Endothelial cell of umbilical vein (primary cell): Measurements from ENCODE around the gene PRKAR2B. TPM values are rescaled to one million over a fixed set of nuclear protein-coding genes. Genes with fewer than 3 reads are reported as not detected.

Experiments used
- BruUV-seq: library from RNA; stranded (reverse); fragments of 400-500 nt; replicated peaks from 2 replicates; lab custom pipeline; 2021; lab: Mats Ljungman, UMichigan
- CTCF ChIA-PET: fragments of 300-600, 350-600 bp; sonication (Branson Sonifier 250); formaldehyde crosslinking; loops from one replicate; lab custom pipeline; 2021; ENCODE audit warnings: antibody characterized with exemption, inconsistent platforms; lab: Charles Lee
- POLR2A ChIA-PET: fragments of 300-600, 350-600 bp; sonication (Branson Sonifier 250); formaldehyde crosslinking; loops from one replicate; lab custom pipeline; 2021; ENCODE audit warnings: antibody characterized with exemption, inconsistent platforms; lab: Charles Lee
- DNase-seq: peaks from one replicate; pipeline ENCODE4 v3.0.0-alpha.2; 2011; ENCODE audit warnings: low read depth, low spot score
- FAIRE-seq: peaks from 2 replicates; lab custom pipeline; 2011; peaks lifted over from hg19 to GRCh38; lab: Jason Lieb, UNC
- H2AFZ ChIP-seq: 2 replicates; pipeline ENCODE4 v1.6.0; 2012; ENCODE audit warnings: low read depth, low read length, control low read depth, inconsistent platforms
- H3K27ac ChIP-seq: 2 replicates; pipeline ENCODE4 v1.5.1; 2011; ENCODE audit warnings: low read depth, mild to moderate bottlenecking, control low read depth, low read length, moderate library complexity; ENCODE audit not compliant: insufficient read depth
- H3K27me3 ChIP-seq, 2 experiments: 2 replicates each; pipeline versions ENCODE4 v1.6.0 to v1.6.1; 2011; ENCODE audit warnings: low read length in 2 of 2, mixed read lengths in 1 of 2; ENCODE audit not compliant: control insufficient read depth in 2 of 2, insufficient read depth in 2 of 2
- H3K36me3 ChIP-seq, 2 experiments: 2 replicates in 1 of 2; 3 replicates in 1 of 2; pipeline ENCODE4 v1.5.1; 2011; ENCODE audit warnings: low read length in 2 of 2, mild to moderate bottlenecking in 1 of 2, moderate library complexity in 1 of 2; ENCODE audit not compliant: control insufficient read depth in 2 of 2, insufficient read depth in 2 of 2; ENCODE audit errors: extremely low read depth in 1 of 2
- H3K4me1 ChIP-seq: 3 replicates; pipeline ENCODE4 v1.5.1; 2011; ENCODE audit warnings: mild to moderate bottlenecking, low read length; ENCODE audit not compliant: control insufficient read depth, insufficient read depth; ENCODE audit errors: extremely low read depth
- H3K4me2 ChIP-seq: 2 replicates; pipeline ENCODE4 v1.6.1; 2011; ENCODE audit warnings: low read length, control low read depth, mixed read lengths; ENCODE audit not compliant: insufficient read depth
- H3K4me3 ChIP-seq, 3 experiments: fragments of 200-600 bp in 1 of 3; sonication (generic), shearing (Covaris generic) in 1 of 3; replicated peaks in 1 of 3; 2 replicates each; pipeline ENCODE4 v1.5.1; 2011 to 2016; ENCODE audit warnings: control low read depth in 3 of 3, low read length in 3 of 3, mild to moderate bottlenecking in 2 of 3, inconsistent platforms in 1 of 3, low read depth in 1 of 3, moderate library complexity in 1 of 3; ENCODE audit not compliant: insufficient read depth in 1 of 3
- H3K79me2 ChIP-seq: 2 replicates; pipeline ENCODE4 v1.6.0; 2012; ENCODE audit warnings: low read length, inconsistent platforms; ENCODE audit not compliant: control insufficient read depth, insufficient read depth
- H3K9ac ChIP-seq: replicated peaks from 2 replicates; pipeline ENCODE3; 2011; ENCODE audit warnings: low read length, control low read depth; ENCODE audit not compliant: insufficient read depth; ENCODE audit errors: extremely low read depth
- H3K9me1 ChIP-seq: replicated peaks from 3 replicates; pipeline ENCODE4 v1.6.0; 2011; ENCODE audit warnings: mild to moderate bottlenecking, low read length; ENCODE audit not compliant: control insufficient read depth, insufficient read depth; ENCODE audit errors: extremely low read depth
- H3K9me3 ChIP-seq: replicated peaks from 2 replicates; pipeline ENCODE4 v1.5.1; 2012; ENCODE audit warnings: low read length, inconsistent platforms; ENCODE audit not compliant: control insufficient read depth, insufficient read depth
- H4K20me1 ChIP-seq: replicated peaks from 2 replicates; pipeline ENCODE3; 2011; ENCODE audit warnings: mild to moderate bottlenecking, low read length; ENCODE audit not compliant: control insufficient read depth, insufficient read depth; ENCODE audit errors: extremely low read depth
- EZH2 ChIP-seq: IDR thresholded peaks from 2 replicates; pipeline ENCODE4 v1.6.1; 2012; ENCODE audit warnings: borderline replicate concordance, low read depth, mild to moderate bottlenecking, moderate library complexity, low read length, inconsistent platforms; ENCODE audit not compliant: severe bottlenecking
- FOS ChIP-seq: IDR thresholded peaks from 2 replicates; pipeline ENCODE4 v1.6.1; 2011; ENCODE audit warnings: mild to moderate bottlenecking, low read length, moderate library complexity, borderline replicate concordance; ENCODE audit not compliant: insufficient read depth
- GATA2 ChIP-seq: IDR thresholded peaks from 2 replicates; pipeline ENCODE4 v1.7.0; 2011; ENCODE audit warnings: low read depth, mild to moderate bottlenecking, moderate library complexity, mixed read lengths, low read length; ENCODE audit not compliant: insufficient read length, insufficient read depth
- JUN ChIP-seq: IDR thresholded peaks from 2 replicates; pipeline ENCODE4 v1.6.1; 2011; ENCODE audit warnings: borderline replicate concordance, low read depth; ENCODE audit not compliant: insufficient read length, insufficient read depth
- MYC ChIP-seq: IDR thresholded peaks from one replicate; pipeline ENCODE4 v1.6.1; 2011; ENCODE audit warnings: mild to moderate bottlenecking, low read depth, low read length
- POLR2A ChIP-seq: IDR thresholded peaks from 2 replicates; pipeline ENCODE4 v1.6.1; 2012; ENCODE audit warnings: low read depth, mild to moderate bottlenecking, control low read depth, low read length
- POLR2AphosphoS5 ChIP-seq: IDR thresholded peaks from 2 replicates; pipeline ENCODE4 v1.6.1; 2012; ENCODE audit warnings: low read depth, mild to moderate bottlenecking, control low read depth, low read length, moderate library complexity; ENCODE audit not compliant: insufficient read depth
- dilution Hi-C: fragments of 300-500 bp; cut with MboI; formaldehyde crosslinking; loops from one replicate; pipeline ENCODE4 v1.15.0; 2019; ENCODE audit warnings: low sequenced_read_pairs; ENCODE audit not compliant: extremely low pct_ligation_motif_present
- intact Hi-C: fragments of 100-400 bp; cut with micrococcal nuclease; formaldehyde crosslinking; loops from one replicate; pipeline ENCODE4 v1.10.0; 2022
- polyA plus RNA-seq, 4 experiments: library from polyadenylated mRNA; depleted of rRNA in 3 of 4; stranded (reverse) in 3 of 4; unstranded in 1 of 4; fragments of >200 nt; gene quantifications; 2 replicates each; pipeline versions ENCODE4 v1.2.1 to v1.2.3, GENCODE V29; 2011 to 2012; ENCODE audit warnings: missing spikeins in 1 of 4
- total RNA-seq: library from RNA; stranded (reverse); gene quantifications from 2 replicates; pipeline ENCODE4 v1.2.3, GENCODE V29; 2021
- TF ChIP-seq, protein P1 (sequence below), 2 donors: IDR thresholded peaks; 1 replicate in 1 of 2; 2 replicates in 1 of 2; pipeline ENCODE4 v1.5.1; 2011; ENCODE audit warnings: low read length in 2 of 2, mild to moderate bottlenecking in 2 of 2, moderate library complexity in 2 of 2, control low read depth in 1 of 2, inconsistent platforms in 1 of 2, low read depth in 1 of 2; ENCODE audit not compliant: insufficient read depth in 1 of 2; ENCODE audit errors: extremely low read depth in 1 of 2
- TF ChIP-seq, protein P2 (sequence below): IDR thresholded peaks from 2 replicates; pipeline ENCODE4 v1.6.1; 2011; ENCODE audit not compliant: insufficient read depth, insufficient read length

The PRKAR2B gene
- total and polyA plus RNA-seq, 2 donors (not counting 3 experiments of a cell fraction or from before 2014, with no cell fraction given) = 10.7 to 39.8 TPM

DNA sequence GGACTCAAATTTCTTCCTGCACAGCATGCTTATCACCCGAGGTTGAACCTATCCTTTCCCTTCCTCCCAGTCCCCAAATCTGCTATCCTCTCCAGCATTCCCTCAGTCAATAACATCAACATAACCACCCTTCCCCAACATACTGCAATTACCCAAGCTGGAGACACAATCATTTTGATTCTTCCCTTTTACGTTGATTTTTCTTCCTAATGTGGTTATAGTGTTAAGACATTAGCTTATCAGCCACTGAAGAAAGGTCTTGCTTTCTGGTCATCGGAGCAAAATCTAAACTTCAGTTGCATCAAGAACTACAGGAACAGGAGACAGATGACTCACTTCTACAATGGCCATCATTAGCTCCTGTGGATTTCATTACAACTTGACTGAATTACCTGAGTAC lies 120.8 kb downstream of the PRKAR2B start:
- no peaks in the 10 kb centered on the region for H4K20me1 ChIP-seq
- H2AFZ ChIP-seq = peak overlapping the region; percentile 7
- CTCF ChIA-PET = interaction anchor here (0.8 to 3.1 kb wide), 7 partner anchors 13 to 988 kb away, joined by 3 to 17 read pairs (median 6); no protein-coding TSS in a partner anchor
- H3K4me3 ChIP-seq = no peak overlapping the region
- no TSS peak for BruUV-seq
- peaks cover 6% of the 10 kb centered on the region for H3K79me2 ChIP-seq
- FAIRE-seq (no peak), DNase-seq (no peak)
- H3K9ac ChIP-seq = no peak overlapping the region
- dilution Hi-C loops (no loop called here), intact Hi-C loops (loop anchor here (5.0 to 10.0 kb wide), 2 partner anchors 218 to 631 kb away; no protein-coding TSS in a partner anchor)
- no peak for TF ChIP-seq POLR2AphosphoS5
- no peak for TF ChIP-seq MYC
- no peak for TF ChIP-seq GATA2
- TF ChIP-seq, protein P1, sequence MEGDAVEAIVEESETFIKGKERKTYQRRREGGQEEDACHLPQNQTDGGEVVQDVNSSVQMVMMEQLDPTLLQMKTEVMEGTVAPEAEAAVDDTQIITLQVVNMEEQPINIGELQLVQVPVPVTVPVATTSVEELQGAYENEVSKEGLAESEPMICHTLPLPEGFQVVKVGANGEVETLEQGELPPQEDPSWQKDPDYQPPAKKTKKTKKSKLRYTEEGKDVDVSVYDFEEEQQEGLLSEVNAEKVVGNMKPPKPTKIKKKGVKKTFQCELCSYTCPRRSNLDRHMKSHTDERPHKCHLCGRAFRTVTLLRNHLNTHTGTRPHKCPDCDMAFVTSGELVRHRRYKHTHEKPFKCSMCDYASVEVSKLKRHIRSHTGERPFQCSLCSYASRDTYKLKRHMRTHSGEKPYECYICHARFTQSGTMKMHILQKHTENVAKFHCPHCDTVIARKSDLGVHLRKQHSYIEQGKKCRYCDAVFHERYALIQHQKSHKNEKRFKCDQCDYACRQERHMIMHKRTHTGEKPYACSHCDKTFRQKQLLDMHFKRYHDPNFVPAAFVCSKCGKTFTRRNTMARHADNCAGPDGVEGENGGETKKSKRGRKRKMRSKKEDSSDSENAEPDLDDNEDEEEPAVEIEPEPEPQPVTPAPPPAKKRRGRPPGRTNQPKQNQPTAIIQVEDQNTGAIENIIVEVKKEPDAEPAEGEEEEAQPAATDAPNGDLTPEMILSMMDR (IDR thresholded peaks at IDR 0.05; ENCODE audit: extremely low read depth in 1 of 2, insufficient read depth in 1 of 2, low read depth in 1 of 2, low read length in 2 of 2) = no peak
- peak; percentile 25 for TF ChIP-seq JUN
- no peak for TF ChIP-seq POLR2A
- no peak for TF ChIP-seq EZH2
- TF ChIP-seq FOS = peak; percentile 50
- TF ChIP-seq, protein P2, sequence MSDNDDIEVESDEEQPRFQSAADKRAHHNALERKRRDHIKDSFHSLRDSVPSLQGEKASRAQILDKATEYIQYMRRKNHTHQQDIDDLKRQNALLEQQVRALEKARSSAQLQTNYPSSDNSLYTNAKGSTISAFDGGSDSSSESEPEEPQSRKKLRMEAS = no peak
- peaks cover 41% of the 10 kb centered on the region for H3K4me1 ChIP-seq
- H3K9me1 ChIP-seq = no peaks in the 10 kb centered on the region
- H3K4me2 ChIP-seq = no peak overlapping the region
- H3K9me3 ChIP-seq = no peaks in the 10 kb centered on the region
- peak overlapping the region; percentile 5 for H3K27ac ChIP-seq
- H3K27me3 ChIP-seq = no peaks in the 10 kb centered on the region
- POLR2A ChIA-PET = no interaction called here
- no peaks in the 10 kb centered on the region for H3K36me3 ChIP-seq
